Lower leg skin (tissue), 4 donors: ENCODE measurements around the gene CPEB4. TPM values are rescaled to one million over a fixed set of nuclear protein-coding genes. Genes with fewer than 3 reads are reported as not detected.

ENCODE experiments used
- DNase-seq, 2 donors: peaks; one replicate each; pipeline ENCODE4 v3.0.0-alpha.2; 2019; ENCODE audit warnings: low spot score in 2 of 2
- H3K4me3 ChIP-seq: fragments of 200-600 bp; sonication (generic); 2 replicates; pipeline ENCODE4 v1.5.1; 2017; ENCODE audit warnings: mild to moderate bottlenecking, low read depth; ENCODE audit not compliant: poor library complexity, severe bottlenecking
- POLR2A ChIP-seq, 2 donors: fragments of 450-650 bp; IDR thresholded peaks; one replicate each; pipeline ENCODE4 v1.6.1; 2016 to 2017; ENCODE audit warnings: antibody characterized with exemption in 2 of 2, mild to moderate bottlenecking in 1 of 2, moderate library complexity in 1 of 2
- WGBS, 2 donors: methylation state at CpG; one replicate each; pipeline ENCODE4 v1.1.5; 2018; 5-methylcytosine and 5-hydroxymethylcytosine counted together
- intact Hi-C: fragments of 100-400 bp; cut with DNase I; formaldehyde crosslinking; loops from one replicate; pipeline ENCODE4 v1.15.0; 2023; ENCODE audit warnings: low total_unique reads
- total RNA-seq, 4 donors: library from RNA; depleted of rRNA; stranded (reverse); fragments of >200 nt; gene quantifications; one replicate each; pipeline ENCODE4 v1.1.0, GENCODE V29; 2016
- TF ChIP-seq, protein P1 (sequence below), 3 donors: fragments of 450-650 bp; IDR thresholded peaks; one replicate each; pipeline ENCODE4 v1.5.1; 2016; ENCODE audit warnings: antibody characterized with exemption in 3 of 3, mild to moderate bottlenecking in 3 of 3, moderate library complexity in 2 of 3

The CPEB4 gene
- total RNA-seq, 4 donors from 2014 or later = 47.5 to 79.6 (median 55.3) TPM

DNA sequence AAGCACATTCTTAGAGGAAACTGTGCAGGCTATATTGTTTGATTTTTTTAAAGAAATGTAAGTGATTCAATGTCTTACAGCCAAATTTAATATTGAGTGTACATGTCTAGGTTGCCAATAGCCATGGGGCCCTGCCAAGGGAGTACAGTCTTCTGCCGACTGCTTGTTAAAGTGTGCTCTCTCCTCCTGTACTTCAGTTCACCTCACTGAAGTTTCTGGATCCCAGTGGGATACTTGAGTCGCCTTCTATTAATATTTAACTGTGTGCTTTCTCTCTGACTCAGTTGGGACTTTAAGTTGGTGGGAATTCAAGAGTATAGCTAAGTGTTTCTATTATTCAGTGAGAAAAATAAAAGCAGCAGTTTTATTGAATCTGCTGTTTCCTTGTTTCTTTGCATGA, 56.4 kb downstream of the CPEB4 start:
- TF ChIP-seq, protein P1, sequence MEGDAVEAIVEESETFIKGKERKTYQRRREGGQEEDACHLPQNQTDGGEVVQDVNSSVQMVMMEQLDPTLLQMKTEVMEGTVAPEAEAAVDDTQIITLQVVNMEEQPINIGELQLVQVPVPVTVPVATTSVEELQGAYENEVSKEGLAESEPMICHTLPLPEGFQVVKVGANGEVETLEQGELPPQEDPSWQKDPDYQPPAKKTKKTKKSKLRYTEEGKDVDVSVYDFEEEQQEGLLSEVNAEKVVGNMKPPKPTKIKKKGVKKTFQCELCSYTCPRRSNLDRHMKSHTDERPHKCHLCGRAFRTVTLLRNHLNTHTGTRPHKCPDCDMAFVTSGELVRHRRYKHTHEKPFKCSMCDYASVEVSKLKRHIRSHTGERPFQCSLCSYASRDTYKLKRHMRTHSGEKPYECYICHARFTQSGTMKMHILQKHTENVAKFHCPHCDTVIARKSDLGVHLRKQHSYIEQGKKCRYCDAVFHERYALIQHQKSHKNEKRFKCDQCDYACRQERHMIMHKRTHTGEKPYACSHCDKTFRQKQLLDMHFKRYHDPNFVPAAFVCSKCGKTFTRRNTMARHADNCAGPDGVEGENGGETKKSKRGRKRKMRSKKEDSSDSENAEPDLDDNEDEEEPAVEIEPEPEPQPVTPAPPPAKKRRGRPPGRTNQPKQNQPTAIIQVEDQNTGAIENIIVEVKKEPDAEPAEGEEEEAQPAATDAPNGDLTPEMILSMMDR (IDR thresholded peaks at IDR 0.05) = no peak
- no peak for TF ChIP-seq POLR2A (IDR thresholded peaks at IDR 0.05)
- intact Hi-C loops = no loop called here
- no peak overlapping the region for H3K4me3 ChIP-seq
- no peak for DNase-seq
- 74 to 80% methylated on average over 2 of the region's 2 CpGs for WGBS, 2 donors

DNA sequence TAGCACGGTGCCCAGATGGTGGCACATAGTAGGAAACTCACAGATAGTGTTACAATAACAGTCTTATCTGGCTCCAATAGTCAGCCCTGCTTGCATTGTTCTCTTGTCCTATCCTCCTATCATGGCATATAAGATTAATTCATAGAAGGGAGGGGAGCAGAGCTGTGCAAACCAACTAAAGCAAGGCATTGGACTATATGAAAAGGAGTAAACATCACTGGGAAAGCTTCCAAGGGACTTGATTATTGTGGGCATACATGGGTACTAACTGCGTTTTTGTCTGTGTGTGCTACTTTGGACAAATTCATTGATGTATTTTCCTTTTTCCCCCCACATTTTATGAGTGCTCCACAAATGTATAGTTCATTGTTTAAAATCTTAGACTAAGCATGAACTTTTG, 57.0 kb downstream of the CPEB4 start:
- H3K4me3 ChIP-seq = no peak overlapping the region
- intact Hi-C loops = no loop called here
- DNase-seq = no peak
- WGBS, 2 donors = 93 to 95% methylated on average over 2 of the region's 2 CpGs
- no peak for TF ChIP-seq POLR2A (IDR thresholded peaks at IDR 0.05)
- TF ChIP-seq, protein P1 (IDR thresholded peaks at IDR 0.05) = no peak

DNA sequence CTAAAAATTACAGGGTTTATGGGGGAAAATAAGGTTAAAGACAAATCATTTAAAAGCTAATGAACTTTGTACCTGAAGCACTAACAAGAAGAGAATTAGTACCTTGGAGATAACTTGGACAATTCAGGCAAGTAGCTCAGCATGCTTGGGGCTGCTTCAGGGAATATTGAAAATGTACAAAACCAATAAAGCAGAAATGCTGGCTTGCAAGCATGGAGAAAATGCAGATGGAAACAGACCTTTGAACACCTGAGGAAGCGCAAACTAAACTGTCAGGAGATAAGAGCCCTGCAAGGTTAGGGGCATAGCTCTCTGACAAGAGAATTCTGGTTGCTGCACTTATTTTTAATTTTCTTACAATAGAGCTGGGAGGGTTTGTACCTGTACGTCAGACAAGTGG, 58.2 kb downstream of the CPEB4 start:
- 96 to 99% methylated on average over 2 of the region's 2 CpGs for WGBS, 2 donors
- TF ChIP-seq, protein P1 (IDR thresholded peaks at IDR 0.05) = no peak
- no peak for TF ChIP-seq POLR2A (IDR thresholded peaks at IDR 0.05)
- no peak overlapping the region for H3K4me3 ChIP-seq
- no peak for DNase-seq
- intact Hi-C loops = no loop called here

DNA sequence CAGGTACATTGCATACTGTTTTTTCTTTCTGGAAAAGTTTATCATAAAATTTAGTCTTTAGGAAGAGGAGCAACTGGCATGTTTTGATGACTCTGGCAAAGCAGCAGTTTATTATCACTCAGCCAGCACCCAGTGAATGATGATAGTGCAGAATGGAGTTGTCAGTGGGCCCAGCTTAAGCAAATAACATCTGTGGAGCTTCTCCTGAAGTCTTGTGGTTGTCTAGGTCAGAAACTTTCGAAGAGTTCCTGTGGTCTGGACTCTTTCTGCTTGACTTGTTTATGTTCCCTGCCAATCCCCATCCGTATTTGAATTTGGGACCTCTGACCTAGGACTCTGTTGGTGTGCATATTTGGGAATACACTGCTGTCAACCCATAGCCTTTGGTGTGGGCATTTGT, 62.7 kb downstream of the CPEB4 start:
- intact Hi-C loops = no loop called here
- 81 to 85% methylated on average over 2 of the region's 2 CpGs for WGBS, 2 donors
- DNase-seq = no peak
- TF ChIP-seq, protein P1 (IDR thresholded peaks at IDR 0.05) = no peak
- no peak for TF ChIP-seq POLR2A (IDR thresholded peaks at IDR 0.05)
- H3K4me3 ChIP-seq = no peak overlapping the region

DNA sequence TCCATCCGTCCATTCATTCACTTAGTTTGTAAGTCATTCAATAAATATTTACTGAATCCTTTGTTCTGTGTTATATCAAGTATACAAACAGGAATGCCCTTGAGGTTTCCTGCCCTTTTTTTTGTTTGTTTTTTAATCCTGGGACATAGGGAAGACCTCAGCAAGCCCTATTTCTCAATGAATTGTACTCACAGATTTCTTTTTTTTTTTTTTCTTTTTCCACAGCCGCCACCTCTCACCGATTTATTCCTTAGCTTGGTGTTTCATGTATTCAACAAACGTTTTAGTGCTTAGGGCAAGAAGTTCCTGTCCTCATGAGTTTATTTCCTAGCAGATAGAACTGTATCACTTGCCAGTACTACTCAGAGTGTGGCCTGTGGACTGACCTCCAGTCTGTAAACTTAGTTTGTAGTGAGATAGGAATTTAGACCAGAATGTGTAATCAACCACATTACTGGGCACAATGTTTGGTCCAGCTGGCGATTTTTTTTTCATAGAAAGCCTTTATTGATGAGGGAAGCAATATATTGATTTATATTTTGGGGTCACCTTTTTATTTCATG, 65.5 kb downstream of the CPEB4 start:
- no peak overlapping the region for H3K4me3 ChIP-seq
- TF ChIP-seq, protein P1 (IDR thresholded peaks at IDR 0.05) = no peak
- TF ChIP-seq POLR2A (IDR thresholded peaks at IDR 0.05) = no peak
- WGBS, 2 donors = 74 to 80% methylated on average over 5 of the region's 5 CpGs
- DNase-seq = no peak
- intact Hi-C loops = no loop called here
